ENCODE measurements around the gene GPC6.

Gene GPC6

GRCh38 chr13:93956426-93956825 lies 729.8 kb downstream of the GPC6 start:
- Histone ChIP-seq H2AK5ac (ENCODE audit: low read length, severe bottlenecking) (no peak overlapping the region), H2BK12ac (ENCODE audit: low read length in 2 of 2) (no peak overlapping the region), H3K18ac (ENCODE audit: low read depth in 1 of 2, low read length in 2 of 2) (no peak overlapping the region), H3K27ac (ENCODE audit: low read length, poor library complexity, severe bottlenecking) (no peak overlapping the region), H4K91ac (ENCODE audit: low read length) (no peak overlapping the region), H2BK15ac (ENCODE audit: low read depth, poor library complexity, severe bottlenecking) (no peak overlapping the region), H3K36me3 (ENCODE audit: control insufficient read depth in 1 of 2, insufficient read depth in 2 of 2, low read depth in 1 of 2, low read length in 2 of 2) (no peaks in the 10 kb centered on the region), H2AFZ (ENCODE audit: low read depth, low read length) (no peak overlapping the region), H3K4me2 (ENCODE audit: low read length, poor library complexity, severe bottlenecking) (no peak overlapping the region), H3K23ac (ENCODE audit: low read length in 2 of 2) (no peak overlapping the region), H3K14ac (ENCODE audit: low read length in 2 of 2) (no peak overlapping the region), H3K9me3 (ENCODE audit: control insufficient read depth, low read length) (no peaks in the 10 kb centered on the region), H3K27me3 (ENCODE audit: control insufficient read depth in 1 of 2, insufficient read depth in 1 of 2, low read length in 2 of 2) (no peaks in the 10 kb centered on the region), H3K9ac (ENCODE audit: low read length) (no peak overlapping the region), H2BK120ac (ENCODE audit: low read depth, low read length) (no peak overlapping the region), H3K4me3 (ENCODE audit: insufficient read depth in 1 of 2, low read depth in 1 of 2, low read length in 2 of 2) (no peak overlapping the region), H4K8ac (ENCODE audit: low read length) (no peak overlapping the region), H3K4me1 (ENCODE audit: control insufficient read depth, insufficient read depth, low read depth, low read length) (no peaks in the 10 kb centered on the region), H3K79me1 (replicated peaks; ENCODE audit: low read length, poor library complexity, severe bottlenecking) (no peaks in the 10 kb centered on the region), H2BK5ac (ENCODE audit: low read depth, low read length, poor library complexity, severe bottlenecking) (no peak overlapping the region), H3K4ac (ENCODE audit: low read depth in 1 of 2, low read length in 2 of 2) (no peak overlapping the region)
- peak; percentile 26 for DNase-seq
- WGBS = 78% methylated on average over 2 of the region's 2 CpGs

DNA sequence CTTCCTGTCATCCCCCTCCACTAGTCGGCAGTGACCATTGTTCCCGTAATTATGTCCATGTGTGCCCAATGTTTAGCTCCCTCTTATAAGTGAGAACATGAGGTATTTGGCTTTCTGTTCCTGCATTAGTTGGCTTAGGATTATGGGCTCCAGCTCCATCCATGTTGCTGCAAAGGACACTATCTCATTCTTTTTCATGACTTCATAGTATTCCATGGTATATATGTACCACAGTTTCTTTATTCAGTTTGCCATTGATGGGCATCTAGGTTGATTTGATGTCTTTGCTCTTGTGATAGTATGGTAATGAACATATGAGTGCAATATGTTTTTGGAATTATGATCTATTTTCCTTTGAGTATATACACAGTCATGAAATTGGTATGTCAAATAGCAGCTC lies 730.8 kb downstream of the GPC6 start:
- Histone ChIP-seq H3K27me3 (ENCODE audit: control insufficient read depth in 1 of 2, insufficient read depth in 1 of 2, low read length in 2 of 2) (no peaks in the 10 kb centered on the region), H3K4ac (ENCODE audit: low read depth in 1 of 2, low read length in 2 of 2) (no peak overlapping the region), H3K36me3 (ENCODE audit: control insufficient read depth in 1 of 2, insufficient read depth in 2 of 2, low read depth in 1 of 2, low read length in 2 of 2) (no peaks in the 10 kb centered on the region), H3K79me1 (replicated peaks; ENCODE audit: low read length, poor library complexity, severe bottlenecking) (no peaks in the 10 kb centered on the region), H2BK12ac (ENCODE audit: low read length in 2 of 2) (no peak overlapping the region), H3K9ac (ENCODE audit: low read length) (no peak overlapping the region), H4K91ac (ENCODE audit: low read length) (no peak overlapping the region), H2BK5ac (ENCODE audit: low read depth, low read length, poor library complexity, severe bottlenecking) (no peak overlapping the region), H3K9me3 (ENCODE audit: control insufficient read depth, low read length) (no peaks in the 10 kb centered on the region), H3K4me2 (ENCODE audit: low read length, poor library complexity, severe bottlenecking) (no peak overlapping the region), H3K4me1 (ENCODE audit: control insufficient read depth, insufficient read depth, low read depth, low read length) (no peaks in the 10 kb centered on the region), H3K27ac (ENCODE audit: low read length, poor library complexity, severe bottlenecking) (no peak overlapping the region), H3K23ac (ENCODE audit: low read length in 2 of 2) (no peak overlapping the region), H3K14ac (ENCODE audit: low read length in 2 of 2) (no peak overlapping the region), H2AK5ac (ENCODE audit: low read length, severe bottlenecking) (no peak overlapping the region), H3K18ac (ENCODE audit: low read depth in 1 of 2, low read length in 2 of 2) (no peak overlapping the region), H4K8ac (ENCODE audit: low read length) (no peak overlapping the region), H2BK120ac (ENCODE audit: low read depth, low read length) (no peak overlapping the region), H2AFZ (ENCODE audit: low read depth, low read length) (no peak overlapping the region), H2BK15ac (ENCODE audit: low read depth, poor library complexity, severe bottlenecking) (no peak overlapping the region), H3K4me3 (ENCODE audit: insufficient read depth in 1 of 2, low read depth in 1 of 2, low read length in 2 of 2) (no peak overlapping the region)
- 100% methylated on average over 2 of the region's 2 CpGs for WGBS
- DNase-seq = no peak

DNA sequence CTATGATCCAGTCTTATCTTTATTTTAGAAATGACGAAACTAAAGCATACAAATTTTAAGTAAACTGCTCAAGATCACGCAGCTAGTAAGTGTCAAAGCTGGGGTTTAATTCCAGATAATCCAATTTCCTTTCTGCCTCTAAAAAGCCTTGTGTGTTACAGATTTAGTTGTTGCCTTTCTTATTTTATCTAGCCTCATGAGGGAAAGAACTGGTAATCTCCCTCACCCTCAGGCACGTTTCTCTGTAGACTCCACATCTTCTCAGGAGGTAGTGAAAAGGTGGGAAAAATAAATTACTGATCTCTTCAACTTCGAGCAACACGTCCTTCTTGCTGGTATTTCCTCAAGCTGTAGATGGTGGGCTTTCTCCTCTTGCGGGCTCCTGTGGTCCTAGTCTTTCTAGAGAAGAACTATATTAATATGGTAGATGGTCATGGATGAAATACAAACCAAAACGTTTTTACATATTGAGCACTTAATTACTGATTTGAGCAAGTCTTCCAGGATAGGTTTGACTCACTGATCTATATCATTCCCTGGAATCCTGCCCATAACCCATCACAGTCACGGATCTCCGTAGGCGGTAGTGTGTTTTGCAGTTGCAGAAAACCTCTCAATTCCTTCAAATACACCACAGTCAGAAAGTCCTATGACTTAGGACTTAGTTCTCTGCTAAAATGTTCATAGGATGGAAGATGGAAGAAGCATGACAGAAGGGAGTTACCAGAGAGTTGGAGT lies 733.4 kb downstream of the GPC6 start:
- Histone ChIP-seq H3K27me3 (ENCODE audit: control insufficient read depth in 1 of 2, insufficient read depth in 1 of 2, low read length in 2 of 2) (no peaks in the 10 kb centered on the region), H3K4me3 (ENCODE audit: insufficient read depth in 1 of 2, low read depth in 1 of 2, low read length in 2 of 2) (no peak overlapping the region), H4K91ac (ENCODE audit: low read length) (no peak overlapping the region), H2BK12ac (ENCODE audit: low read length in 2 of 2) (no peak overlapping the region), H3K14ac (ENCODE audit: low read length in 2 of 2) (no peak overlapping the region), H3K36me3 (ENCODE audit: control insufficient read depth in 1 of 2, insufficient read depth in 2 of 2, low read depth in 1 of 2, low read length in 2 of 2) (no peaks in the 10 kb centered on the region), H2AK5ac (ENCODE audit: low read length, severe bottlenecking) (no peak overlapping the region), H3K9me3 (ENCODE audit: control insufficient read depth, low read length) (no peaks in the 10 kb centered on the region), H2BK15ac (ENCODE audit: low read depth, poor library complexity, severe bottlenecking) (no peak overlapping the region), H3K4me2 (ENCODE audit: low read length, poor library complexity, severe bottlenecking) (no peak overlapping the region), H2AFZ (ENCODE audit: low read depth, low read length) (no peak overlapping the region), H3K18ac (ENCODE audit: low read depth in 1 of 2, low read length in 2 of 2) (peak overlapping the region in 1 of 2 experiments; percentile 30), H3K27ac (ENCODE audit: low read length, poor library complexity, severe bottlenecking) (no peak overlapping the region), H2BK120ac (ENCODE audit: low read depth, low read length) (no peak overlapping the region), H2BK5ac (ENCODE audit: low read depth, low read length, poor library complexity, severe bottlenecking) (no peak overlapping the region), H3K4ac (ENCODE audit: low read depth in 1 of 2, low read length in 2 of 2) (no peak overlapping the region), H4K8ac (ENCODE audit: low read length) (no peak overlapping the region), H3K23ac (ENCODE audit: low read length in 2 of 2) (no peak overlapping the region), H3K4me1 (ENCODE audit: control insufficient read depth, insufficient read depth, low read depth, low read length) (no peaks in the 10 kb centered on the region), H3K79me1 (replicated peaks; ENCODE audit: low read length, poor library complexity, severe bottlenecking) (no peaks in the 10 kb centered on the region), H3K9ac (ENCODE audit: low read length) (no peak overlapping the region)
- DNase-seq = peak; percentile 42
- WGBS = 82% methylated on average over 10 of the region's 10 CpGs

- H3K4me1 ChIP-seq (ENCODE audit: control insufficient read depth, insufficient read depth, low read depth, low read length) = no peaks in the 10 kb centered on the region
- WGBS = 4% methylated on average over 2 of the region's 6 CpGs
- no peaks in the 10 kb centered on the region for H3K79me1 ChIP-seq (replicated peaks; ENCODE audit: low read length, poor library complexity, severe bottlenecking)
- H3K23ac ChIP-seq (ENCODE audit: low read length in 2 of 2) = no peak overlapping the region
- no peak overlapping the region for H3K4me3 ChIP-seq (ENCODE audit: insufficient read depth in 1 of 2, low read depth in 1 of 2, low read length in 2 of 2)
- no peak overlapping the region for H2BK5ac ChIP-seq (ENCODE audit: low read depth, low read length, poor library complexity, severe bottlenecking)
- no peak overlapping the region for H3K27ac ChIP-seq (ENCODE audit: low read length, poor library complexity, severe bottlenecking)
- H2BK15ac ChIP-seq (ENCODE audit: low read depth, poor library complexity, severe bottlenecking) = no peak overlapping the region
- peak; percentile 52 for DNase-seq
- H3K4me2 ChIP-seq (ENCODE audit: low read length, poor library complexity, severe bottlenecking) = no peak overlapping the region
- H4K8ac ChIP-seq (ENCODE audit: low read length) = no peak overlapping the region
- no peak overlapping the region for H2AFZ ChIP-seq (ENCODE audit: low read depth, low read length)
- H3K9ac ChIP-seq (ENCODE audit: low read length) = no peak overlapping the region
- no peak overlapping the region for H3K14ac ChIP-seq (ENCODE audit: low read length in 2 of 2)
- no peak overlapping the region for H3K4ac ChIP-seq (ENCODE audit: low read depth in 1 of 2, low read length in 2 of 2)
- no peaks in the 10 kb centered on the region for H3K9me3 ChIP-seq (ENCODE audit: control insufficient read depth, low read length)
- H3K36me3 ChIP-seq (ENCODE audit: control insufficient read depth in 1 of 2, insufficient read depth in 2 of 2, low read depth in 1 of 2, low read length in 2 of 2) = no peaks in the 10 kb centered on the region
- no peak overlapping the region for H3K18ac ChIP-seq (ENCODE audit: low read depth in 1 of 2, low read length in 2 of 2)
- H2AK5ac ChIP-seq (ENCODE audit: low read length, severe bottlenecking) = no peak overlapping the region
- H2BK12ac ChIP-seq (ENCODE audit: low read length in 2 of 2) = no peak overlapping the region
- no peaks in the 10 kb centered on the region for H3K27me3 ChIP-seq (ENCODE audit: control insufficient read depth in 1 of 2, insufficient read depth in 1 of 2, low read length in 2 of 2)
- H4K91ac ChIP-seq (ENCODE audit: low read length) = no peak overlapping the region
- no peak overlapping the region for H2BK120ac ChIP-seq (ENCODE audit: low read depth, low read length)
Observed at GRCh38 chr13:93963266-93964145, 736.9 kb downstream of the GPC6 start.

All from mesenchymal stem cell (in vitro differentiated cells and primary cell).